Measurements from ENCODE around the gene FAM228B.
A peak's percentile ranks its signal among the peaks of the same experiment; 100 is the strongest.
"Not testable (repeated sequence)": the region's sequence is repeated elsewhere in the genome, so short reads cannot be mapped to it uniquely, and the experiment has no call there.

Gene FAM228B

GRCh38 chr2:24123195-24123921 is at the start of gene FAM228B, which contains the start of gene PFN4:
Gene FAM228B (plus strand): TSS chr2:24123469. CDS start chr2:24124362, 893 bp downstream.
Gene PFN4 (minus strand): TSS chr2:24123334. CDS start chr2:24122535, 799 bp downstream.
- DNase-seq, result peak; percentile 58

DNA sequence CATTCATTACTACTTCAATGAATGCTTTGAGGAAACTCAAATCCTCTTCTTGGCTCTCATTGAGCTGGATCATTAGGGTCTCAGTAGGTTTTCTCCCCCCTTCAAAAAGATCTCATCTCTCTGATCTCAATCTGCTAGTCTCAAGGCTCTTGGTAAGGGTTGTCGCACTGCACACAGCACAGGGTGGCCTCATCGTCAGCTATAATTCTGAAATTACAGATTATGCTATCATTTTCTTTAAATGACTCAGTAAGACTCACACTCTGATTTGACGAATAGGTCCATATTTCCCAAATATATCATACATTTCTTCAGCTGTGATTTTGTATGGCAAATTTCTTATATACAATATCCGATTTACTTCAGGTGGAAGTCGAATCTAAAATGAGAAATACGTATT is 49.5 kb upstream of the FAM228B start:
- no peak for DNase-seq

- DNase-seq, result no peak
Measured at GRCh38 chr2:24075259-24075658, 48.0 kb upstream of the FAM228B start.

GRCh38 chr2:24075915-24076848 is 47.1 kb upstream of the FAM228B start, which contains the start of gene SF3B6:
Gene SF3B6 (minus strand): TSS chr2:24076326. CDS start chr2:24076229, 97 bp downstream.
- DNase-seq, result peak; percentile 100

DNA sequence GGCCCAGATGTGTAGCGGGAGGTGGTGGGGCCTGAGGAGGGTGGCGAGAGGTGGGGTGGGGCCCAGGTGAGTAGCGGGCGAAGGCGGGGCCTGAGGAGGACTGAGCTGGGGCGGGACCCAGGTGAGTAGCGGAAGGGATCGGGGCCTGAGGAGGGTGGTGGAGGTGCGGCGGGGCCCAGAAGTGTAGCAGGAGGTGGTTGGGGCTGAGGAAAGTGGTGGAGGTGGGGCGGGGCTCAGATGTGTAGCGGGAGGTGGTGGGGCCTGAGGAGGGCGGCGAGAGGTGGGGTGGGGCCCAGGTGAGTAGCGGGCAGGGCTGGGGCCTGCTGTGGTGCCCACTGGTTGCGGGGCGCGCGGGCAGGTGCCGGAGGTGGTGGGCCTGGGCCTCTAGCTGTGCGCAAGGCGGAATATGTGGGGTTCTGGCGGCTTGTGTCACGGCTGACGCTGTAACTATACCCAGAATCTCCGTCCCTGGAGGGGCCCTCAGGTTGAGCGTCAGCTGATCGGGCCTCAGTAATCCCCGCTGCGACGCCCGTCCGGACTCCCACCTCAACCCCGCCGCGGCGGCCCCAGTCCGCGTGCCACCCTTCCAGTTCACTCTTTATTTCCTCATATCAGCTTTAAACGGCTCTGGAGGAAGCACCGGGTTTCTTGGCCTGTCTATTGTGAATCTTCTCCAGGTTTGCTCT is 46.3 kb upstream of the FAM228B start:
- no peak for DNase-seq

DNA sequence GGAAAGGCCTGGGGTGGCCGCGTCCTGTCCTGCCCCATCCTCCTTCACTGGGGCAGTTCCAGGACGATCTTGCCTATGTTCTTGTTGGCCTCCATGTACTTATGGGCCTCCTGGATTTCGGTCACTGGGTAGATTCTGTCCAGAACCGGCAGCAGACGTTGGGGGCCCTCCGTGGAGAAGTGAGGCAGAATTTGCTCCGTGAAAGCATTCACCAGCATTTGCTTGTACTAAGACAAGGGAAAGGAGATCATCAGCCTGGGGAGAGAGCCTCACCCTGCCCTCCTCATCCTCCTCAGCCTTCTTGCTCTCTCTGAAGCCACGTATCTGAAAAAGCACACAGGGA is 45.8 kb upstream of the FAM228B start:
- DNase-seq, result no peak

- no peak for DNase-seq
Measured at GRCh38 chr2:24077879-24078278, 45.4 kb upstream of the FAM228B start.

DNA sequence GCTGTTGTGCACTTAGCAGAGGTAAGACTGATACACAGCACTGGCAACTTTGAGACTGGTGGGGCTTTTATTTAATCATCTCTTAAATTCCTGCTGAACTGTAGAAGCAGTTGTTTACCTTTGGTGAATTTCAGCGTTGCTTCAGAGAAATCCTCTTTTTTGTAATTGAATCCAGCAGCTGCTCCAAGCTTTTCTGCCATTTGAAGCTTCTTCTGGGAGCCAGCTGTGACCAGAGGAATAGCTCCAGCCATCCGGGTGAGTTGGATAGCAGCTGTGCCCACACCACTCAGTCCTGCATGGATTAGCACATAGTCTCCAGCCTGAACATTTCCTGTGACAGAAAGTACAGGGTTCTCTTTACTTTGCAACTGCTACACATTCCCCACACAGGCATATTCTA is 42.6 kb upstream of the FAM228B start:
- no peak for DNase-seq

DNA sequence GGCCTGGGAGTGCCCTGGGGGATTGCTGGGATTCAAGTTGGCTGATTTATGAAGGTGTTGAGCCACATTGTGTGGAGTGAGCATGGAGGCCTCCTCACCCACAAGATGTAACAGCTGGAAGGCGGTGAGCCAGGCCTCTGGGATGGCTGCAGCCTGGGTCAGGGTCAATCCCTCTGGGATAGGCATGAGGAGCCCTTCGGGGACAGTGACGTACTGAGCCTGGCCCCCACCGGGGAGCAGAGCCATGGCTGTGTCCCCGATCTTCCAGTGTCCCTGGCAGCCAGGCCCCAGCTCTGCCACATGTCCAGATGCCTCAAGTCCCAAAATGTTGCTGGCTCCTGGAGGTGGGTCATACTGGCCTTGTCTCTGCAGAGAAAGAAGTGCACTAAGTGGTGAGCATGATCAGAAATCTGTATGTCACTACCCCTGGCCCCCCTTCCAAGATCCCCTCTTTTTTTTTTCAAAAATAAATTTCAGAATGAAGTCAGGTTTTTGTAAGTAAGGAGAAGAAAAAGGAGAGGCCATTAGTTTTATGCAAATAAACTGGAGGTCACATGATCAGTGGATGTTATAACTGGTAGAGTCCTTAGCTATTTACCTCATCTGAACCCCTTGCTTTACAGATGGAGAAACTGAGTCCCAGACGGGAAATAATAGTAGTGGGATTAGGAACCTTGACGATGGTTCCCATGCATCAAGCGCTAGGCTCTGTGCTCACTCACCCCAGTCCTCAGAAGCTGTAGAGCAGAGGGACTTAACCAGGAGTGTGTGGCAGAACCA is 40.3 kb upstream of the FAM228B start:
- DNase-seq, result no peak

GRCh38 chr2:24083567-24084385 is 39.5 kb upstream of the FAM228B start:
- DNase-seq, result peak; percentile 52

GRCh38 chr2:24084386-24085199 is 38.7 kb upstream of the FAM228B start, which contains the start of gene TP53I3:
Gene TP53I3 (minus strand): TSS chr2:24084834. CDS start chr2:24084326, 508 bp downstream.
- DNase-seq, result peak; percentile 78

DNA sequence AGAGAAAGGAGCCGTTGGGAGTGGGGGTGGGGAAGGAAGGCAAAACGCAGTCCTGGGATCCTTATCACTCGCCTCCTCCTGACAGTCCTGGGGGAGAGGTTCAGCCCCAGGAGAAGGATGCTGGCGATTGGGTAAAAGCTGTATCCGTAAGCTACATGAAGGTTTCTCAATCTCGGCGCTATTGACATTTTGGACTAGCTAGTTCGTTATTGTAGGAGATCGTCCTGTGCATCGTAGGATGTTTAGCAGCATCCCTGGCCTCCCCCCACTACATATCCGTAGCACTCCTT is 38.1 kb upstream of the FAM228B start:
- no peak for DNase-seq

DNA sequence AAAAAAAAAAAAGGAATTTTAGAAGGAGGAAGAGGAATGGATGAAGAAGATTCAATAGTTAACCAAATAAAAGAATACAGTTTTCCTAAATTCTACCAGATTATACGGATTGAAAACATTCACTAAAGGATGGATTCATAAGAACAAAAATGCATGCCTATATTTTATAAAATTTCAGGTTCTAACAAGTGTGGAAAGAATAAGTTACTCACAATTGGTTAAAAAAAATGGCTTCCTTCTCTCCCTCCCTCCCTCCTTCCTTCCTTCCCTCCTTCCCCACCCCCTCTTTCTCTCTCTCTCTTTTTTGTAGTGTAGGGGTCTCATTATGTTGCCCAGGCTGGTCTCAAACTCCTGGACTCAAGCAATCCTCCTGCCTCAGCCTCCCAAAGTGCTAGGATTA is 37.0 kb upstream of the FAM228B start:
- no peak for DNase-seq

- DNase-seq, result no peak
Measured at GRCh38 chr2:24087032-24087431, 36.2 kb upstream of the FAM228B start.

GRCh38 chr2:24088821-24089359 is 34.4 kb upstream of the FAM228B start:
- DNase-seq, result no peak

GRCh38 chr2:24093270-24093669 is 30.0 kb upstream of the FAM228B start:
- not testable (repeated sequence) for DNase-seq

DNA sequence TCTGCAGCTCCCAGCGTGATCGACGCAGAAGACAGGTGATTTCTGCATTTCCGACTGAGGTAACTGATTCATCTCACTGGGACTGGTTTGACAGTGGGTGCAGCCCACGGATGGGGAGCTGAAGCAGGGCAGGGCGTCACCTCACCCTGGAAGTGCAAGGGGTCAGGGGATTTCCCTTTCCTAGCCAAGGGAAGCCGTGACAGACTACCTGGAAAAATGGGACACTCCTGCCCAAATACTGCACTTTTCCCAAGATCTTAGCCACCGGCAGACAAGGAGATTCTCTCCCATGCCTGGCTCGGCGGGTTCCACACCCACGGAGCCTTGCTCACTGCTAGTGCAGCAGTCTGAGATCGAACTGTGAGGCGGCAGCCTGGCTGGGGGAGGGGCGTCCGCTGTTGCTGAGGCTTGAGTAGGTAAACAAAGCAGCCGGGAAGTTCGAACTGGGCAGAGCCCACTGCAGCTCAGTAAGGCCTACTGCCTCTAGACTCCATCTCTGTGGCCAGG is 28.0 kb upstream of the FAM228B start:
- not testable (repeated sequence) for DNase-seq

GRCh38 chr2:24100732-24101131 is 22.5 kb upstream of the FAM228B start:
- not testable (repeated sequence) for DNase-seq

DNA sequence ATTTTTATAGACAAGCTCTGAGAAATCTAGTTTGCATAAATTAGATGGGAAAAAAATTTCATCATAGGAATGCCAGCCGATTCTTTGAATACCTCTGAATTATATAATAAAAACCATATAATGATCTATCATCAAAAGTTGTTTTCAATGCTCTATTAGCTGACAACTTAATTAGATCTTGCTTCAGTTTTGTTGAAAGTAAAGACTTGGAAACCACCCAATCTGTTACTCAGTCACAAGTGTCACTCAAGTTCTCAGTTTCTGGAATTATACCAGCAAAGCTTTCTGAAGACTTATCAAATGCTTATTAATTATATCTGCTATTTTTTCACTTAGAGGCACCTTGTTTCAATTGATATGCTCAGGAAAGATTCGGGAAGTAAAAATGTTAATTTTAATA is 21.3 kb upstream of the FAM228B start:
- no peak for DNase-seq

DNA sequence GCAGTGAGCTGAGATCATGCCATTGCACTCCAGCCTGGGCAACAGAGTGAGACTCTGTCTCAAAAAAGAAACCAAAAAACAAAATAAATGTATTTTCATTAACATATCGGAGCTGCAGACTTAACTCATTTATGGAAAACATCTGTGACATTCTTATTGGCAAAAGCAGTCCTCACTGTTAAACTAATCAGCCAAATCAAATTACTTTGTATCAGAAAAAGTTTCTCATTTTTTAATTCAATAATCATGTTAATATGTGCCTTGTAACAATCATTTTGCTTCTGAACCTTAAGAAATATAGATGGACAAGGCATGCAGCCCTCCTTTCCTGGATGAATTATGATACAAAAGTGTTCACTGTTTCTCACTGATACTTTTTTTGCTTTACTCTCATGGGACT is 20.6 kb upstream of the FAM228B start:
- DNase-seq, result no peak
